ENCODE measurements around the gene KIF12. TPM values are rescaled to one million over a fixed set of nuclear protein-coding genes. Genes with fewer than 3 reads are reported as not detected.

KIF12 gene
- total RNA-seq, 1 donor from 2014 or later: 4.8 TPM

DNA sequence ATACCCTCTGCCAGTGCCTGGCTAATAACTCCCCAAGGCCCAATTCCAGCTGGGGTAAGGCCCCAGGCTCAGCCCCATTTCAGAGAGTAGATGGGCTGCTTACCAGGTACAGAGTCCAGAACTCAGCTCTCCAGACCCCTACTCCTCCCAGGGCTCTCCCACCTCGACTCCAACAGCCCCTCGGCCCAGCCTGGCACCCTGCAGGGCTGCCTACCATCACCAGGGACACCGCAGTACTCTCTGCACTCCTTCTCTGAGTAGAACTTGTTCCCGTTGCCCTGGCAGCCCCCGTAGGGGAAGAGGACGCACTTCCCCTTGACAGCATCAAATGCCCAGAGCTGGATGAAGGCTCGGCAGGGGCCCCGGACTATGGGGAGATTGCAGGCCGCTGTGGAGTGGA is 38.4 kb downstream of the KIF12 start:
- H3K27ac ChIP-seq: no peak overlapping the region
- ATAC-seq: peak in 1 of 2 donors; percentile 11
- no peak for DNase-seq
- TF ChIP-seq, protein P1, sequence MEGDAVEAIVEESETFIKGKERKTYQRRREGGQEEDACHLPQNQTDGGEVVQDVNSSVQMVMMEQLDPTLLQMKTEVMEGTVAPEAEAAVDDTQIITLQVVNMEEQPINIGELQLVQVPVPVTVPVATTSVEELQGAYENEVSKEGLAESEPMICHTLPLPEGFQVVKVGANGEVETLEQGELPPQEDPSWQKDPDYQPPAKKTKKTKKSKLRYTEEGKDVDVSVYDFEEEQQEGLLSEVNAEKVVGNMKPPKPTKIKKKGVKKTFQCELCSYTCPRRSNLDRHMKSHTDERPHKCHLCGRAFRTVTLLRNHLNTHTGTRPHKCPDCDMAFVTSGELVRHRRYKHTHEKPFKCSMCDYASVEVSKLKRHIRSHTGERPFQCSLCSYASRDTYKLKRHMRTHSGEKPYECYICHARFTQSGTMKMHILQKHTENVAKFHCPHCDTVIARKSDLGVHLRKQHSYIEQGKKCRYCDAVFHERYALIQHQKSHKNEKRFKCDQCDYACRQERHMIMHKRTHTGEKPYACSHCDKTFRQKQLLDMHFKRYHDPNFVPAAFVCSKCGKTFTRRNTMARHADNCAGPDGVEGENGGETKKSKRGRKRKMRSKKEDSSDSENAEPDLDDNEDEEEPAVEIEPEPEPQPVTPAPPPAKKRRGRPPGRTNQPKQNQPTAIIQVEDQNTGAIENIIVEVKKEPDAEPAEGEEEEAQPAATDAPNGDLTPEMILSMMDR (IDR thresholded peaks at IDR 0.05): no peak
- H3K27me3 ChIP-seq (ENCODE audit: low read depth): no peaks in the 10 kb centered on the region
- H3K36me3 ChIP-seq: peaks cover 5% of the 10 kb centered on the region
- H3K9me3 ChIP-seq: no peaks in the 10 kb centered on the region
- no peak overlapping the region for H3K4me3 ChIP-seq
- H3K4me1 ChIP-seq: no peaks in the 10 kb centered on the region
- intact Hi-C loops (cut with DNase I): no loop called here

DNA sequence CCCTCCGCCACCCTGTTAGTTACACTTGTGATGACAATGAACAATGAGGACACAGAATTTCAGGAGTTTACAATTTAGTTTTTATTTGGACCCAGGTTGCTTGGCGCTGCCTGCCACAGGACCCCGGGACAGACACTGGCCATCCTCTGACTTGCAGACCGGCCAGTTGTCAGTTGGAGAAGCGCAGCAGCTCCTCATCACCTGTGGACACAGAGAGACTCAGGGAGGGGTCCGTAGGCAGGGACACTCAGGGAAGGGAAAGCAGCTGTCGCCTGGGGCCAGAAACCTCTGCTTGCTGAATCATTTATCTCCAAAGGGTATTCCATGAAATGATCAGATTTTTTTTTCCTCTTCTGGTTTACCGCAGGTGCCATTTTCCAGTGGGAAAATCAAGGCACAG is 39.0 kb downstream of the KIF12 start:
- DNase-seq (no peak), ATAC-seq (no peak)
- Histone ChIP-seq H3K9me3 (no peaks in the 10 kb centered on the region), H3K27ac (no peak overlapping the region), H3K36me3 (peaks cover 5% of the 10 kb centered on the region), H3K4me3 (no peak overlapping the region), H3K4me1 (no peaks in the 10 kb centered on the region), H3K27me3 (ENCODE audit: low read depth) (no peaks in the 10 kb centered on the region)
- TF ChIP-seq, protein P1 (IDR thresholded peaks at IDR 0.05): no peak
- intact Hi-C loops (cut with DNase I): no loop called here

DNA sequence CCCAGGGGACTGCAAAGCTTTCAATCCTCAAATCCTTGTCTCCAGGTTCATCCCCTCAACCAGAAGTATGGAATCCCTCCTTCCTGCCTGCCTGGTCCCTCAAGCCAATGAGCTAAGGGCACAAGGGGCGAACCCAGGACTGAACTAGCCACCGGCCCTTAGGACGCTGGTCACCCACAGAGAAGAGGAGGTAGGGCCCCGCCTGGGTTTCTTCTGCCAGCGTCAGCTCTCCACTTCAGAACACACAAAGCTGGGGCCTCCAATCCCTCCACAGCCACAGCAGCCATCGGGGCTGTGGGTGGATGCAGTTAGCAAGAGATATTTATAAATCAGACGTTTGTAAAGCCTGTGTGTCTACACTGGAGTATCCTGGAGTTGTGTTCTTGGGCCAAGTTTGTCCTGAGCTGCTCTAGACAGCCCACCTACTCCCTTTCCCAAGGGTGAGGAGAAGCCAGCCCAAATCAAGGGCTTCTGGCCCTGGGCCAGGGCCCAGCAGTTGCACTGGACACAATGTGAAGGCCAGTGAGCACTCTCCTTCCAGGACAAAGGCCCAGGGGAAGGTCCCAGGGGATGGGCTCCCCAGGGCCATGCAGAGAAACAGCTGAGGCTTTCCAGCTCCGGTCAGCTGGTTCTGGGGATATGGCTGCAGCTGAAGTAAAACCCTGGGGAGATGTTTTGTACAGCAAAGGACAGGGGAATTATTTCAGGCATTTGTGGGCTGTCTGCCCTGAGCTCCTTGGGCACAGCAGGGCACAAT is 39.9 kb downstream of the KIF12 start:
- intact Hi-C loops (cut with DNase I): no loop called here
- TF ChIP-seq, protein P1 (IDR thresholded peaks at IDR 0.05): no peak
- ATAC-seq: no peak

DNA sequence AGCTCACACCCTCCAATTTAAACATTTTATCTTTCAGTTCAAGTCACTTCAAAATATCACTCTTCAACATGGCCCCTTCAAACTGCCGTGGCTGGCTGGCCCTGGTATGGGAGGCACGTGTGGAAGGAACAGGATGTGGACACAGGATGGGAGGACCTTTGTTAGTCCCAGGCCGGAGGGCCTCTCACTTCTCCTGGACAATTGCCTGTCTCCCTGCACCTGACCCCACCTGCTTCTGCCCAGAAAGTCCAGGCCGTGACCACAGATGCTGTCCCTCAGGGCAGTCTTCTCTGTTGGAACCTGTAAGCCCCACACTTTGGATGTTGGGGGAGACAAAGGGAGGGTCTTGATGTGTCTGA is 40.4 kb downstream of the KIF12 start:
- no peak for DNase-seq
- no peak for ATAC-seq
- intact Hi-C loops (cut with DNase I): no loop called here

More for the DNA sequence above, 39.9 kb downstream of the KIF12 start:
- Histone ChIP-seq H3K27ac (no peak overlapping the region), H3K9me3 (no peaks in the 10 kb centered on the region), H3K4me3 (no peak overlapping the region), H3K4me1 (no peaks in the 10 kb centered on the region), H3K36me3 (peaks cover 5% of the 10 kb centered on the region), H3K27me3 (ENCODE audit: low read depth) (no peaks in the 10 kb centered on the region)
- DNase-seq: no peak

DNA sequence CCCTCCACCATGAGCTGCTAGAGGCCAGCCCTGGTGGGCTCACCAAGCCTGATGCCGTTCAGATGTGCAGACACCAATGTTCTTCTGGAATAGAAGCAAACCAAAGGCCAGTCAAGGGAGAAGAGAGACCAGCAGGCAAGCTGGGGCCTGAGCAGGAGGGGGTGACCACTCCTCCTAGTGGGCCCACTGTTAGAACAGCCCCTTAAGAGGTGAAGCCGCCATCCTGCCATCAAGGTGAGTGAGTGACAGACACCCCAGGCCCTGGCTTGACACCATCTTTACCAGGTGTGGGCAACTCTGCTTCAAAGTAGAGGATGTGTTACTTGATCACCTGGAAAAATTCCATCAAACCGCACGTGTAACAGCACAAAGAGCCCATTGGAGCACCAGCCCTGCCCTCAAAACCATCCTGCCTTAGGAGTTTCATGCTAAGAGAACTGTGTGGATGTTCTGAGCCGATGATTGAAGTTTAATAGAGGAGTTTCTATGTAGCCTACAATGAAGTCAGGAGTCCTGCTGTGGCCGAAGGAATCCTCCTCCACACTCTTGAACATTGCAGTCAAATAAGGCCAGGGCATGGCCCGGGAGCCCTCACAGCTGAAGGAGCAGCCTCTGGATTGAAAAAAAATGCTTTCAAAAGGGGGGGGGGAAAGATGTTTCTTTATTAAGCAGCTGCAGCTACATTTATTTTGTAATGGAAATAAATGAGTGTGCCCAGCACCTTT is 41.8 kb downstream of the KIF12 start:
- Histone ChIP-seq H3K27ac (no peak overlapping the region), H3K9me3 (no peaks in the 10 kb centered on the region), H3K4me1 (no peaks in the 10 kb centered on the region), H3K36me3 (peaks cover 5% of the 10 kb centered on the region), H3K27me3 (ENCODE audit: low read depth) (no peaks in the 10 kb centered on the region), H3K4me3 (no peak overlapping the region)
- ATAC-seq (no peak), DNase-seq (no peak)
- TF ChIP-seq, protein P1 (IDR thresholded peaks at IDR 0.05): no peak
- intact Hi-C loops (cut with DNase I): no loop called here

More for the DNA sequence above, 40.4 kb downstream of the KIF12 start:
- TF ChIP-seq, protein P1 (IDR thresholded peaks at IDR 0.05): no peak
- no peak overlapping the region for H3K27ac ChIP-seq
- H3K4me1 ChIP-seq: no peaks in the 10 kb centered on the region
- H3K9me3 ChIP-seq: no peaks in the 10 kb centered on the region
- H3K36me3 ChIP-seq: peaks cover 5% of the 10 kb centered on the region
- H3K4me3 ChIP-seq: no peak overlapping the region
- no peaks in the 10 kb centered on the region for H3K27me3 ChIP-seq (ENCODE audit: low read depth)

Data from lower lobe of right lung (tissue), 2 donors.